Activated gamma-delta T cell (primary cell): ENCODE results near the gene SET.
"Not testable (repeated sequence)": the region's sequence is repeated elsewhere in the genome, so short reads cannot be mapped to it uniquely, and the experiment has no call there.

Experiments
- DNase-seq: peaks from one replicate; lab custom pipeline; 2025; lab: John Stamatoyannopoulos, UW

SET gene

DNA sequence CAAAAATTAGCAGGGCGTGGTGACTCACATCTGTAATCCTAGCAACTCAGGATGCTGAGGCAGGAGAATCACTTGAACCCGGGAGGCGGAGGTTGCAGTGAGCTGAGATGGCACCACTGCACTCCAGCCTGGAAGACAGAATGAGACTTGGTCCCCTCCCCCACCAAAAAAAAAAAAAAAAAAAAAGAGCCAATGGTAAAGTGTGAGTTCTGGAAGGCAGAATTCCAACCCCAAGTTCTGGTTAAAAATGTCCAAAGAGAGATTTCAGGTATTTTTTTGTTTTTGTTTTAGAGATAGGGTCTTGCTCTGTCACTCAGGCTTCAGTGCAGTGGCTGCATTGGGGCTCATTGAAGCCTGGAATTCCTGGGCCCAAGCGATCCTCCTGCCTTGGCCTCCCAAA is 1.6 kb upstream of the SET start:
- no peak for DNase-seq

DNA sequence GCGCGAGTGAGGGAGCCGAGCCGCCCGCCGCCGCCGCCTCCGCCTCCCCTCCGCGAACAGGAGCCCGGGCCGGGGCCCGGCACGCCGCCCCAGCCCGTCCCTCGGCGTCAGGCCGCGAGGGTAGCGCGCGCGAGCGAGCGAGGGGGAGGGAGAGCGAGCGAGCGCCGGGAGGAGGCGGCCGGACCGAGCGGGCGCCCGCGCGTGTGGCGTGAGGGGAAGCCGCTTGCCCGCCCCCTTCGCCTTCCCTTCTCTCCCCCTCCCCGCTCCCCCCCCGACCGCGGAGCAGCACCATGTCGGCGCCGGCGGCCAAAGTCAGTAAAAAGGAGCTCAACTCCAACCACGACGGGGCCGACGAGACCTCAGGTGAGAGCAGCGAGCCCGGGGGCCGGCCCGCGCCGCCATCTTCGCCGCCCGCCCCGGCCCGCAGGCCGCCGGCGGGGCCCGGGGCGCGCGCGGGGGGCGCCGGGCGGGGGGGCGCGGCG is 312 bp downstream of the SET start:
- peak; percentile 66 for DNase-seq

DNA sequence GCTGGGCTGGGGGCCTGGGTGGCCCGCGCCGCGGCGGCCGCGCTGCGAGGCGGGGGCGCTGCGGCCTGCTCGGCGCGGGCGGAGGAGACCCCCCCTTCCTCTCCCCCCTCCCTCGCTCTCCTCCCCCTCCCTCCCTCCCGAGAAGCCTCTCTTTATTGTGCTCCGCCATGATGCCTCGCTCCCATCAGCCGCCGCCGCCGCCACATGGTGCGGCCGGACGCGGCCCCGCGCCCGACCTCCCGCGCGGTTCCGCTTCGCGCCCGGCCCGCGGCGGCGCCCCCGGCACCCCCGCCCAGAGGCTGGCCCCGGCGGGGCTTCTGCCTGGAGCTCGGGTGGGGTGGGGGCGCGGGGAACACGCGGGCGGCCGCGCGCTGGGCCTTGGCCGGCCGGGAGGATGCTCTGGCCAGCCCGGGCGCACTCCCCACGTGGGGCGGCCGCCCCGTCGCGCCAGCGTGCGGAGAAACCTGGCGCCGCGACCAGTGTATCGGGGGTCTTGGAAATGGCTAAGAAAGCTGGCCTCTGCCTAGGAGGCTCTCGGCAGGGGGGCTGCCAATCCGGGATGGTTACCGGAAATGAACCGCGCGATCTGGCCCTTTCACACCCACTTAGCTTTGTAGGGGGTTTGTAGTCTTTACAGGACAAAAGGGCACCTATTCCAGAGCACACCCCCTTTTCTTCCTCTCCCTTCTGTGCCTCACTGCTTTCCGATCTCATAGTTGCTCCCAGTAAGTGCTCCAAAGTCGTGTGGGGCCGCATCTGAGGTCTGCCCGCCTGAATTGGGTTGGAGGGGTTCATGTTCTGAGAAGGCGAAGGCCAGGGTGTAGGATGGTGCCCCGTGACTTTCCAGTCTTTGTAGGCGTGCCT is 1.0 kb downstream of the SET start:
- peak; percentile 42 for DNase-seq

DNA sequence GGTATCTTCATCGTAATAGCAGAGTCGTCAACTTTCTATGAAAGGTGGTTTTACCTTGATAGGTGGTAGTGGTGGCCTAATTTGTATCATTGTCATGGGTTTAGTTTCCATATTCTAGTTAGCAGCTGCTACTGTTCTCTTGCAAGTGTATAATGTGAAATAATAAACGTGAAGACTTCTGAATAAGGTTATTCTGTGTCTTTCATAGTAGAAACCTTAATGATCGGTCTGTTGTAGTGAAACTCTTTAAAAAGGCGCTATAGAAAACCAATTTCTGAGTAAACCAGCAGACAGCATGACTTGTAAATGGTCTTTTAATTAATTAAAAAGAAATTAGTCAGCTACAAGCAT is 1.6 kb downstream of the SET start:
- no peak for DNase-seq

DNA sequence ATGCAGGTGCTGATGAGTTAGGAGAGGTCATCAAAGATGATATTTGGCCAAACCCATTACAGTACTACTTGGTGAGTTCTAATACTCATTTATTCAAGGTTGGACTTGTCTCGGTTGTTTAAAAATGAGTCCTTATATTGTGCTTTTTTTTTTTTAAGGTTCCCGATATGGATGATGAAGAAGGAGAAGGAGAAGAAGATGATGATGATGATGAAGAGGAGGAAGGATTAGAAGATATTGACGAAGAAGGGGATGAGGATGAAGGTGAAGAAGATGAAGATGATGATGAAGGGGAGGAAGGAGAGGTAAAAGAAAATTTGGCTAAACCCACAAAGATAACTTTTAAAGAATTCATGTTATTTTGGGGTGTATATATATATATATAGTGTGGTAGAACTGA is 4.7 kb downstream of the SET start:
- DNase-seq, result not testable (repeated sequence)

DNA sequence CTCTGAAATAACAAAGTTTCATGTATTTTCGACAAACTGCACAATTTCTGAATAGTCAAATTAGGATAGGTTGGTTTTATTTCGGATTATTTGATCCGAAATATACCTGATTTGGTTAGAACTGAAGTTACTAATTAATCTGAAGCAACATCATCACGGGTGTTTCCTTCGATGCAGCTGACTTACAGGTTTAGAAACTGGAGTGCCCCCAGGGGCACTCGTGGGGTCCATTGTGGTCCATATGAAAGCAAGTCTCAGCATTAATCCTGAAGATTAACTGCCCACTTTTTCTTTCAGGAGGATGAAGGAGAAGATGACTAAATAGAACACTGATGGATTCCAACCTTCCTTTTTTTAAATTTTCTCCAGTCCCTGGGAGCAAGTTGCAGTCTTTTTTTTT is 5.3 kb downstream of the SET start:
- no peak for DNase-seq

DNA sequence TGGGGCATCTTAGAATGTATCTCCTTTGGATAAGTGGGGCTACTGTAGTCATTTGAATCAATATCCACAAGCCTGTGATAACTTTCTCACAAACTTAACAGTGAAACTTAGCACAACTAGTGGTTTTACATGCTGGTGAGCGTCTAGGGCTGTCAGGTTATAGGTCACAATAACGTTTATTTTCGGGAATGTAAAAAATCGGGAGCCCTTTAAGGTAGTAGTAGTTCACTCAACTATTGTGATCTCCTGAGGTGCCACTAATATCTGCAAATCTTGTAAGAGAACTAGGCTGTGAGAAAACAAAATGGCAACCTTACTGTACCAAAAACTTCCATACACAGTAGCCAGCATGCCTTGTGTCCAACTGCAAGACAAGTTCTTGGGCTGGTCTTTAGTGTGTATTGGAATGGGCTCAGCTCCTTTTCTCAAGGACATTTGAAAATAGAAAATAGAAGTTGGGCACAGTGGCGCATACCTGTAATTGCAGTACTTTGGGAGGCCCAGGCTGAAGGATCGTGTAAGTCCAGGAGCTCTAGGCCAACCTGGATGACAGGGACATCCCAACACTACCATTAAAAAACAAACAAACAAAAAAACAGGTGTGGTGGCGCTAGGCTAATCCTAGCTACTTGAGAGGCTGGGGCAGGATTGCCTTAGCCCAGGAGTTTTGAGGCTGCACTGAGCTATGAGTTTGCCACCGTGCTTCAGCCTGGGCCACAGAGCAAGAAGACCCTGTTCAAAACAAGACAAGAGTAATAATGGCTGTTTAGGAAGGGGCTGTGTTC is 8.1 kb downstream of the SET start:
- no peak for DNase-seq

DNA sequence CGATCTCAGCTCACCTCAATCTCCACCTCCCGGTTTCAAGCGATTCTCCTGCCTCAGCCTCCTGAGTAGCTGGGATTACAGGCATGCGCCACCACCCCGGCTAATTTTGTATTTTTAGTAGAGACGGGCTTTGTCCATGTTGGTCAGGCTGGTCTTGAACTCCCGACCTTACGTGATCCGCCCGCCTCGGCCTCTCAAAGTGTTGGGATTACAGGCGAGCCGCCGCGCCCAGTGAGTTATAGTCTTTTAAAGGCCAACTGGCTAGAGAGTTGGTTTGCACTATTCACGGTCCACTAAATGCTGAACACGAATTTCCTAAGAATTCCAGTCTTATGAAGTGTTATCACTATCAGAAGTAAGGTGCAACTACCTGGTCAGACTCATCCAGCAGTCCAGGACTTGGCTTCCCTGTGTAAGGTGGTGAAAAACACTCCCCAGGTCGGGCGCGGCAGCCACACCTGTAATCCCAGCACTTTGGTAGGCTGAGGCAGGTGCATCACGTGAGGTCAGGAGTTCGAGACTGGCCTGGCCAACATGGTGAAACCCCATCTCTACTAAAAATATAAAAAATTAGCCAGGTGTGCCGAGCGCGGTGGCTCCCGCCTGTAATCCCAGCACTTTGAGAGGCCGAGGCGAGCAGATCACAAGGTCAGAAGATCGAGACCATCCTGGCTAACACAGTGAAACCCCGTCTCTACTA is 10.2 kb downstream of the SET start:
- not testable (repeated sequence) for DNase-seq

DNA sequence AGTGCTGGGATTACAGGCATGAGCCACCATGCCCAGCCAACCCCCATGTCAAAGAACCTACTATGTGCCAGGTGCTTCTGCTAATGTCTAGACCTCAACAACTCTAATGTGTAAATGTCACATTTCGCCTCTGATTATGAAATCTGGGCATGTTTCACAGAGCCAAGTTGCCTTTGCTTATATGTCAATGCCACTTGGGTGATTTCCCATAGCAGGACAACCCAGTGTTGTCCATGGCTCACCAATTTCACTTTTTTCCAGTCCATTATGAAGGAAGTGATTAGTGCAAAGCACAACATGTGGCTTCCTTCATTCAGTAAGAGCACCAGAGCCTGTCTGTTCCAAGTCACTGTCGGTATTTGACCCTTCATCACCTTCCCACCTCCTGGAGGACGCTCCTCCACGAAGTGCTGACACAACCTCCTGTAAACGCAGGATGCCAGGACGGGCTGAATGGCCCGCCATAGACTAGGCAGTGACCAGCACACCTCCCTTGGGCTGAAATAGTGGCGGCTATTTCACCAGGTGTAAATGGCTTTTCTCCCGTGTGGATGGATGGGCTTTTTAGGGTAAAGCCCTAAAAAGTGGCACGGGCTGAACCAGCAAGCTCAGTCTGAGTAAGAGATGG is 12.3 kb downstream of the SET start:
- no peak for DNase-seq

DNA sequence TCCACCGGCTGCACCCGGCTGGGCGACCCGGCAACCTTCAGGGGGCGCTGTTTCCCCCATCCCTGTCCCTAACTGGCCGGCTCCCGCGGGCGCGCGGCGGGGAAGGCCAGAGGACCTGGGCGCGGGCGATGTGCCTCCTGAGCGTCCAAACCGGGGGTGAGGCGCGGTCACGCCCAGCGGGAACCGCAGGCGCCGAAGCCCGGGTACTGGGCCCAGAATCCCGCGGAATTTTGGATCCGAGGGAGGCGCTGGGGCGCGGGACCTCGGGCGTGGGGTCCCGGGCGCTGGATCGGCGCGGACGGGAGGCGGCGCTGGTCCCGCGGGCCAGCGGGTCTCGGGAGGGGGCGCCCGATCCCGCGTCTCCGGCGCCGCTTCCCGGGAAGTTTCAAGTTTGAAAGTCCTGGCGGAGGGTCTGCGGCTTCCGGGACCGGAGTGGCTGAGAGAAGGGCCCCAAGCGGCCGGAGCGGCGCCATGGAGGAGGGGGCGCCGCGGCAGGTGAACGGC is 13.5 kb downstream of the SET start, which contains the start of gene PKN3:
Gene PKN3, plus strand, starts transcription at position 59 of the 504 bp plus-strand sequence. Its CDS starts 413 bp downstream, at position 472.
- DNase-seq, result peak; percentile 58

DNA sequence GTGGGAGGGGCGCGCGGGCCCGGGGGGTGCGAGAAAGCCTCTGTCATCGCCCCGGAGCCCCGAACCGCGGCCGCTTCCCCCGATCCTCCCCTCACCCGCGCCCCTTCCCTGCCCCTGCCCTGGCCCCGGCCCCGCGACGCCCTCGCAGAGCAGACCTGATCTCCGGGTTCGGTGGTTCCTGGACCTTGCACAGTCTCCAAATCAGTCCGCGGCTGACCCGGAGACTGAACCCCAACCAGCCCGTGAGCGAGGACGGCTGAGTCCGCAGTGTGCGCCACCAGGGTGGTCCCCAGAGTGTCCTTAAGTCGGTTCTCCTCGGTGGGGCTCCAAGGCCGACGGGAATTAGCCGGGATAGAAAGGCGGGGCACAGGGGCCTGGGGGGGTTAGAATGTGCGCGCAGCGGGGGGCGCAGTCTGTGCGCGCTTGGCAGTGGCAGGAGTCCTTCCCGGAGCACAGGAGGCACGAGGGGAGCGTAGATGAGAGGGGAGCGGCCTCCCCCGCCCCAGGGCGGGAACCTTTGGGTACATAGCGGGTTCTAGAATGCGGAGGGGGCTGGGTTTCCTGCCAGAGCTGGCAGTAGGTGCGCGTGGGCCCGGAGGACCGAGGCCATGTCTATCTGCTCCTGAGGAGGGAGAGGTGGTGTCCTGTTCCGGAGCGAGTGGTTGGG is 14.1 kb downstream of the SET start:
- no peak for DNase-seq

DNA sequence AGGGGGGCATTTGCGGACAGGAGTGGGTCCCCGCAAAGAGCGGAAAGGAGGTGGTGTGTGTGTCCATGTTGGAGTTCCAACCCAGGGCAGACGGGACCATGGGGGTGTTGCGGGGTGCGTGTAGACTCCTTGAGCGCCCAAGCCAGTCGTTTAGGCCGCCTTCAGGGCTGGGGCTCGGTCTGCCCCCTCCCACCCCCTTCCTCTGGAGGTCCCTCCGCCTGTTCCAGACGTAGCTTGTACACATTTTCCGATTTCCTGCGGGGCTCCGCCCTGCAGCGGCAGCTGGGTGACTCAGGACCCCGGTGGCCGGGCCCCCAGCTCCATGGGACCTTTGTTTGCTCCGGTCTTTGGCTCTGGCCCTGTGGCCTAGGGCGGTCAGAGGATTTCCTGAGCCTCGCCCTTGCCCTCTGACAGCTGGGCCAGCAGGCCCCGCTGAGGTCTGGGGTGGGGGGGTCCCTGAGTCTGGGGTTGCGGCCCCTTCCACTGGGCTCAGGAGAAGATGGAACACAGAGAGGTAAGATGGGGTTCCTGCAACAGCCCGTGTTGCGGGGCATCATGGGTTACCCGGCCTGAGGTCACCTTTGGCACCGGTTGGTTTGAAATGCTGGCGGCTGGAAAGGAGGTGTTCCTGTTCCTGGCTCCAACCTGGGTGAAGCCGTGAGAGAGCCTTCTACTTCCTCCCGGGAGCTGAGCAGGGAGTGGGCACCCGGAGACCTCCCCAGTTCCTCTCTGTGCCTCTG is 14.8 kb downstream of the SET start:
- no peak for DNase-seq

DNA sequence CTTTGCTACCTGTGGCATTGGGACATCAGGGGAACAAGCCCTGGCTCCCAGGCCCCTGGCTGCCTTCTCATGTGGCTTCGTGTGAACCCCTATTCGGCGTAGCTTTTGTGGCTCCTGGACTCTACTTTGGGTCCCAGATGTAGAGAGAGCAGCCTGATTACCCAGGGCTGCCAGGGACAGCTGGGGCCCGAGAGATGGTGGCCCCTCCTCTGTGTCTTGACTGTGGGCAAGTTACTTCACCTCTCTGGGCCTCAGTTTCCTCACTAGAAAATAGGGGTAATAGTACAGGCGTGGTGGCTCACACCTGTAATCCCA is 15.3 kb downstream of the SET start:
- DNase-seq, result no peak

DNA sequence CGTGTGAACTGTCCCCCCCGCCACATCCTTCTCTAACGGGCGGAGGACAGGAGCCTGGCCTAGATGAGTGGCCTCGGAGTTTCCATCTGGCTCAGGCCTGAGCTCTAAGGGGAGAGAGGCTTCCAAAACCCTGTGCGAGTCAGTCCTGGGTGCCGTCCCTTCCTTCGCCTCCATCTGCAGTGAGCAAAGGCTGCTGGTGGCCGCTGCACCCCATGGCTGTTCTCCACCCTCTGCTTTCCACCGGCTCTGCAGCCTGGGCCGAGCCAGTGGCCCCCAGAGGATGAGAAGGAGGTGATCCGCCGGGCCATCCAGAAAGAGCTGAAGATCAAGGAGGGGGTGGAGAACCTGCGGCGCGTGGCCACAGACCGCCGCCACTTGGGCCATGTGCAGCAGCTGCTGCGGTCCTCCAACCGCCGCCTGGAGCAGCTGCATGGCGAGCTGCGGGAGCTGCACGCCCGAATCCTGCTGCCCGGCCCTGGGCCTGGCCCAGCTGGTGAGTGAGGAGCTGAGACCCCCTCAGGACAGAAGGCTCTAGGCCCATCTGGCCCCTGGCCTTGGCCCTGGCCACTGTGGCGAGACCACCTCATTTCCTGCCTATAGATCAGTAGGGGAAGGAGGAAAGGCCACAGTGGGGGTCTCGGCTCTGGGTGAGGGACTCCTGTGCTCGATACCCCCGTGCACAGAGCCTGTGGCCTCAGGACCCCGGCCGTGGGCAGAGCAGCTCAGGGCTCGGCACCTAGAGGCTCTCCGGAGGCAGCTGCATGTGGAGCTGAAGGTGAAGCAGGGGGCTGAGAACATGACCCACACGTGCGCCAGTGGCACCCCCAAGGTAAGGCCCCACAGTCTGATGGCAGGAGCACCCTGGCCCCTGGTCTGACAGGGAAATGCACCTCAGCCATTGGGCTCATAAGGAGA is 16.3 kb downstream of the SET start:
- no peak for DNase-seq

DNA sequence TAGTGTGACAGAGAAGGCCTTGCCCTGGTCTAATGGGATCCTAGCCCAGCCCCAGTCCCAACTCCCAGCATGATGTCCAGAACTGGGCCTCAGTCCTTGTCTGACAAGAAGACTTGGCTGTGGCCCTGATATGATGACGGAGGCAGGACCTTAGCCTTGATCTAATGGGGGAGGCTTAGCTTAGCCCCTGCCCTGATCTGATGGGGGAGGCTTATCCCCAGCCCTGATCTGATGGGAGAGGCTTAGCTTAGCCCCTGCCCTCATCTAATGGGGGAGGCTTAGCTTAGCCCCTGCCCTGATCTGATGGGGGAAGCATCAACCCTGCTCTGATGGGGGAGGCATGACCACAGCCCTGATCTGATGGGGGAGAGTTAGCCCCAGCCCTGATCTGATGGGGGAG is 17.0 kb downstream of the SET start:
- no peak for DNase-seq

DNA sequence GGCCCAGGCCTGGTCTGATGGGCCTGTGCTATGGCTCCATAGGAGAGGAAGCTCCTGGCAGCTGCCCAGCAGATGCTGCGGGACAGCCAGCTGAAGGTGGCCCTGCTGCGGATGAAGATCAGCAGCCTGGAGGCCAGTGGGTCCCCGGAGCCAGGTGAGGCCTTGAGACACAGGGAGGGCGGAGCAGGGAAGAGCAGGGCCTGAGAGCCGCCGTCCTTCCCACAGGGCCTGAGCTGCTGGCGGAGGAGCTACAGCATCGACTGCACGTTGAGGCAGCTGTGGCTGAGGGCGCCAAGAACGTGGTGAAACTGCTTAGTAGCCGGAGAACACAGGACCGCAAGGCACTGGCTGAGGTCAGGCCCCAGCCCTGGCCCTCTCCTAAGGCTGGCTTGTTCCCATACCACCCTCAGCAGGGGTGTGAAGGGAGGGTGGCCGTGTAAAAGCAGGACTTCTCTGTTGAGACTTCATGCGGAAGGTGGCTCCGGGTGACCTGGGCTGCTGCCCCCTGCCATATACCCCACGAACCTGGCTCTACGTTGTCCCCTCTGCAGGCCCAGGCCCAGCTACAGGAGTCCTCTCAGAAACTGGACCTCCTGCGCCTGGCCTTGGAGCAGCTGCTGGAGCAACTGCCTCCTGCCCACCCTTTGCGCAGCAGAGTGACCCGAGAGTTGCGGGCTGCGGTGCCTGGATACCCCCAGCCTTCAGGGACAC is 17.8 kb downstream of the SET start:
- no peak for DNase-seq

DNA sequence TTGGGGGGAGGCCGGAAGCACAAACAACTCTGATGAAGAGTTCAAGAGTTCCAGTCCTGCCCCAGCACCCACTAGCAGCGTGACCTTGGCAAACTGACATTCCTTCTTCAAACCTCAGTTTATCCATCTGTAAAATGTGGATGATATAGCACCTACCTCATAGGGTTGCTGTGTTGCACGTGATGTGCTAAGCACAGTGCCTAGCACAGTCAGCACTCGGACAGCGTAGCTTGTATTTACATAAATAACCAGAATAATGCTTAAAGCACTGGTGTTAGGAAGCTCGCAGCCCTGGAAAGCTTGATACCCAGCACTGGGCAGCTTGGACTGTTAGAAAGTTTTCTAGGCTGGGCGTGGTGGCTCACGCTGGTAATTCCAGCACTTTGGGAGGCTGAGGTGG is 18.4 kb downstream of the SET start:
- DNase-seq, result no peak

DNA sequence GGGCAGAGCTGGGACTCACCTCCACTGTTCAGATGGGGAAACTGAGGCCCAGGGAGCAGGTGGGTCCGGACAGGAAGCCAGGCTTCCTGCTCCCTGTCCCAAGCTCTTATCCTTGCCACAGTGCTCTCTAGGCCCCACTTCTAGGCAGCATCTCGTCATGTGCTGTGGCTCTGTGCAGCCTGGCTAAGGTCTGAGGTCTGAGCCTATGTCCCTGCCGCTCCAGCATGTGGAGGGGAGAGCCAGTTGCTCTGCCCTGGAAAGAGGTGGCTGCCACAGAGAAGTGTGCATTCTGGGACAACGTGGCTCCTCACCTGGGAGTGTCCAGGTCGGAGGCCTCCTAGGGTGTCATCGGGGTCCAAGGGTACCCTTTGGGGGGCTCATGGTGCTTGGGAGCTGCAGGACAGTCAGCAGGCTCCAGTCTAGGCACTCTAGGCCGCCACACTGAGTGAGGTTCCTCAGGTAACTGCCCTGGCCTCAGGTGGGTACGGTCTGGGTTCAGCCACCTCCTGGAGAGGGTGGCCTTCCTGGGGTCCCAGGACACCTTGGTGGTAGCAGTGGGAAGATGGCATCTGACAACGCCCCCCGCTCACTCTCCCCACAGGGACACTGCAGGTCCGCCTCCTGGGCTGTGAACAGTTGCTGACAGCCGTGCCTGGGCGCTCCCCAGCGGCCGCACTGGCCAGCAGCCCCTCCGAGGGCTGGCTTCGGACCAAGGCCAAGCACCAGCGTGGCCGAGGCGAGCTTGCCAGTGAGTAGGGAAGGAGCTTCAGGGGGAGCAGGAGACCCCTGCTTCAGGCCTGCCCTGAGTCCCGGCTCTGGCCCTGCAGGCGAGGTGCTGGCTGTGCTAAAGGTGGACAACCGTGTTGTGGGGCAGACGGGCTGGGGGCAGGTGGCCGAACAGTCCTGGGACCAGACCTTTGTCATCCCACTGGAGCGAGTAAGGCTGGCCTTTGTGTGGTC is 23.7 kb downstream of the SET start:
- DNase-seq, result no peak
